ENCODE results near the gene WEE1. TPM values are rescaled to one million over a fixed set of nuclear protein-coding genes. Genes with fewer than 3 reads are reported as not detected.
A peak's percentile ranks its signal among the peaks of the same experiment; 100 is the strongest.

Gene WEE1
- total RNA-seq, 1 donor: 88.9 TPM

DNA sequence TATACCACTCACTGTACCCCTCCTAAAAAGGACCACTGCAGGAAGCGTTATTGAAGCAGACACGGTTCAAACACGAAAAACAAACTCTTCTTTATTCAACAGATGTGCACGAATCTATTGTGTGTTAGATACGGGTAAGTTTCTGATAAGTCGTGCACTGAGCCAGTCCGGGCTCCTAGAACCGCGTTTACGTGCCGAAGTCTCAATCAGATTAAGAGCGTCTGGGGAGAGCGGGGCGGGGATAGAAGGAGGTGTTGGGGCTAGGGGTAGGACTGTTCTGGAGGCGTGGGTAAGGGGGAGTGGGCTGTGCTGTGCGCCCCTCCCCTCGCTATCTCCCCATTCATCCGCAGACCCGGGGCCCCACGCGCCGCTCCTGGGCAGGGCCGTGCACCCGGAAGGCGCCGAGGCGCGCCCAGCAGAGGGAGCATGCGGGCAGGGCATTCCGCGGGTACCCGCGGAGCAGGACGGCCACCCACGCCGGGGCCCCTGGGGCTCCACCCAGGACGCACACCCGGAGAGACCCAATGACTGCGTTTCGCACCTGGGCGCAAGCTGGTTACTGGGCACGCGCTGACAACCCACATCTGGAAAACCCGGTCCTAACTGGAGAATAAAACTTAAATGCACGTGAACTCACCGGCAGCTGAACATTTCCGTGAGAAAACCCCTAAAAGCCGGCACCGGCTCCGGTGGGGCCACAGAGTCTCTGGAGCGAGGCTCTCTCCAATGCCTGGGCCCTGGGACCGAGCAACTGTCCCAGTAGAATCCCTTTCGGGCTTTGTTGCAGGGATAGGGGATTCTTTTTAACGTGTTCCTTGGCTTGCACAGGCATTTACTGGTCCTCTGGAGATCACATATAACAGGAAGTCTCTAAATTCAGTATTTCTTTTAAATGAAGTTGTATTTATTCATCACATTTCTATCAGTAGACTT, 40.6 kb downstream of the WEE1 start:
- peak; percentile 83 for DNase-seq (ENCODE audit: low read depth)
- peak; percentile 78 for TF ChIP-seq CTCF (IDR thresholded peaks at IDR 0.05; ENCODE audit: insufficient read depth, low read depth, low read length)
- peak overlapping the region; percentile 56 for H3K4me3 ChIP-seq (ENCODE audit: low read depth, low read length)

- DNase-seq (ENCODE audit: low read depth): no peak
- H3K4me3 ChIP-seq (ENCODE audit: low read depth, low read length): no peak overlapping the region
- no peak for TF ChIP-seq CTCF (IDR thresholded peaks at IDR 0.05; ENCODE audit: insufficient read depth, low read depth, low read length)
These were observed 41.6 kb downstream of the WEE1 start for GRCh38 chr11:9615031-9615451.

DNA sequence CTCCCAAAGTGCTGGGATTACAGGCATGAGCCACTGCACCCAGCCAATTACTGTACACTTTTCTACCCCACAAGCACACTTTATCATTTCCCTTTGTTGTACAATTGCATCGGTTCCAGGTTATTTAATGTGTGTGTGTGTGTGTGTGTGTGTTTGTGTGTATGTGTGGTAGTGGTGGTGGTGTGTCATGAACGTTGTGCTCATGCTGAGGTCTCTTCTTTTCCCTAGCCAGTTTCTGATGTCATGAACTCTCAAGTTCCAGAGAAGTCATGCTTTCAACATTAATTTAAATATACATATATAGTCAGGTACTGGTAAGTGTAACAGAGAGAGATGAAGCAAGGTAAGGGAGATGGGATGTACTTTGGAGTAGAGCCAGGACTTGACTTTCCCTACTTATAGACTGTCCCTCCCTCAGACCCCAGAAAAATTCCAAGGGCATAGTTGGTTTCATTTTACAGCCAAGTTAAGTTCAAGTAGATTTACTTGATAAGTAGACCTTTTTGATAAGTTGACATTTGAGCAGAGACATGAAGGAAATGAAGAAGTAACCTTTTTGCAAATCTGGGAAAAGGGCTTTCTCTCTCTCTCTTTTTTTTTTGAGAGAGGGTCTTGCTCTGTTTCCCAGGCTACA, 42.7 kb downstream of the WEE1 start:
- no peak overlapping the region for H3K4me3 ChIP-seq (ENCODE audit: low read depth, low read length)
- no peak for DNase-seq (ENCODE audit: low read depth)
- TF ChIP-seq CTCF (IDR thresholded peaks at IDR 0.05; ENCODE audit: insufficient read depth, low read depth, low read length): no peak

GRCh38 chr11:9616858-9617257, 43.4 kb downstream of the WEE1 start:
- H3K4me3 ChIP-seq (ENCODE audit: low read depth, low read length): no peak overlapping the region
- no peak for DNase-seq (ENCODE audit: low read depth)
- no peak for TF ChIP-seq CTCF (IDR thresholded peaks at IDR 0.05; ENCODE audit: insufficient read depth, low read depth, low read length)

- peak; percentile 82 for DNase-seq (ENCODE audit: low read depth)
- H3K4me3 ChIP-seq (ENCODE audit: low read depth, low read length): no peak overlapping the region
- no peak for TF ChIP-seq CTCF (IDR thresholded peaks at IDR 0.05; ENCODE audit: insufficient read depth, low read depth, low read length)
These were observed 44.5 kb downstream of the WEE1 start for GRCh38 chr11:9617940-9618339.

DNA sequence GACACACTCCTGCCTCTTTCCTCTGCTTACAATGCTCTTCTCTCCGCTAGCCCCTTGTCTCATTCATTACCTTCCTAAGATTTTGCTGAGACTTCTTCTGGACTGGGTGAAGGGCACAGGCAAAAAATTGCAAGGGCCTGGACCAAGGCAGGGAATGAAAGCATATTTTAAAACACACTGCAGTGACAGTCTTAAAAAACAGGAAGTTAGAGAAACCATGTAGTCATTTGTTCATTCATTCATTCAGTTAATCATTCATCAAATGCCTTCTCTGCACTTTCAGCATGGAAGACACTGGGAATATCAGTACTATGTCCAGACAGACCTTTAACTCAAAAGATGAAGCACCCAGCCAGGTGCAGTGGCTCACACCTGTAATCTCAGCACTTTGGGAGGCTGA, 45.5 kb downstream of the WEE1 start:
- no peak for DNase-seq (ENCODE audit: low read depth)
- no peak for TF ChIP-seq CTCF (IDR thresholded peaks at IDR 0.05; ENCODE audit: insufficient read depth, low read depth, low read length)
- no peak overlapping the region for H3K4me3 ChIP-seq (ENCODE audit: low read depth, low read length)
